Superior temporal gyrus (tissue), 1 donor: ENCODE results near the gene PIAS1.
"Not testable (repeated sequence)": the region's sequence is repeated elsewhere in the genome, so short reads cannot be mapped to it uniquely, and the experiment has no call there.

ENCODE experiments used
- DNase-seq: peaks from one replicate; pipeline ENCODE4 v3.0.0-alpha.2; 2016; ENCODE audit errors: extremely low spot score

PIAS1 gene

GRCh38 chr15:68053701-68054627, at the start of gene PIAS1:
PIAS1 (plus strand) TSS chr15:68054315; CDS start chr15:68054327, 12 bp downstream.
- peak; percentile 91 for DNase-seq

- DNase-seq = not testable (repeated sequence)
These were observed 46.5 kb upstream of the PIAS1 start for GRCh38 chr15:68007642-68008041.

- no peak for DNase-seq
These were observed 43.6 kb upstream of the PIAS1 start for GRCh38 chr15:68010361-68011153.

GRCh38 chr15:68012911-68013310, 41.2 kb upstream of the PIAS1 start:
- DNase-seq = no peak

GRCh38 chr15:68014219-68014618, 39.9 kb upstream of the PIAS1 start:
- no peak for DNase-seq

GRCh38 chr15:68015244-68015643, 38.9 kb upstream of the PIAS1 start:
- no peak for DNase-seq

- DNase-seq = no peak
These were observed 36.9 kb upstream of the PIAS1 start for GRCh38 chr15:68017201-68017600.

GRCh38 chr15:68018797-68019444, 35.2 kb upstream of the PIAS1 start:
- DNase-seq = no peak

- DNase-seq = no peak
These were observed 34.1 kb upstream of the PIAS1 start for GRCh38 chr15:68019814-68020525.

- DNase-seq = no peak
These were observed 33.4 kb upstream of the PIAS1 start for GRCh38 chr15:68020685-68021084.

GRCh38 chr15:68022061-68022460, 32.1 kb upstream of the PIAS1 start:
- DNase-seq = no peak

GRCh38 chr15:68023307-68024101, 30.6 kb upstream of the PIAS1 start:
- DNase-seq = no peak

- DNase-seq = no peak
These were observed 28.2 kb upstream of the PIAS1 start for GRCh38 chr15:68025835-68026424.

- no peak for DNase-seq
These were observed 26.7 kb upstream of the PIAS1 start for GRCh38 chr15:68027388-68027787.

GRCh38 chr15:68028137-68028887, 25.8 kb upstream of the PIAS1 start:
- no peak for DNase-seq

GRCh38 chr15:68028888-68029207, 25.3 kb upstream of the PIAS1 start:
- DNase-seq = no peak

GRCh38 chr15:68029959-68030358, 24.2 kb upstream of the PIAS1 start:
- no peak for DNase-seq

- DNase-seq = no peak
These were observed 22.7 kb upstream of the PIAS1 start for GRCh38 chr15:68031404-68031803.

GRCh38 chr15:68032672-68033071, 21.4 kb upstream of the PIAS1 start:
- DNase-seq = no peak

- no peak for DNase-seq
These were observed 20.0 kb upstream of the PIAS1 start for GRCh38 chr15:68034081-68034480.
